ENCODE measurements around the gene TMEM14C. TPM values are rescaled to one million over a fixed set of nuclear protein-coding genes. Genes with fewer than 3 reads are reported as not detected.

TMEM14C gene
- total and polyA plus RNA-seq, 12 donors: 105 to 133 (median 115) TPM

GRCh38 chr6:10769419-10769818, 46.5 kb downstream of the TMEM14C start:
- DNase-seq (no peak), ATAC-seq (no peak)
- Histone ChIP-seq H3K27me3 (no peaks in the 10 kb centered on the region), H3K4me3 (no peak overlapping the region), H3K9me3 (no peaks in the 10 kb centered on the region), H3K27ac (no peak overlapping the region), H3K4me1 (no peaks in the 10 kb centered on the region), H3K36me3 (peaks cover 0 to 51% (median 9%) of the 10 kb centered on the region in 9 donors)
- intact Hi-C loops (cut with DNase I): no loop called here
- WGBS, 2 donors: 86 to 91% methylated on average over 3 of the region's 3 CpGs
- no peak for TF ChIP-seq CTCF (IDR thresholded peaks at IDR 0.05)

GRCh38 chr6:10771371-10771894, 48.6 kb downstream of the TMEM14C start:
- DNase-seq (no peak), ATAC-seq (no peak)
- no peak overlapping the region for H3K4me3 ChIP-seq
- intact Hi-C loops (cut with DNase I): no loop called here
- no peak overlapping the region for H3K27ac ChIP-seq
- TF ChIP-seq CTCF (IDR thresholded peaks at IDR 0.05): no peak
- H3K9me3 ChIP-seq: no peaks in the 10 kb centered on the region
- H3K4me1 ChIP-seq: no peaks in the 10 kb centered on the region
- WGBS, 2 donors: 56 to 59% methylated on average over 12 of the region's 12 CpGs
- peaks cover 0 to 71% (median 9%) of the 10 kb centered on the region in 9 donors for H3K36me3 ChIP-seq
- no peaks in the 10 kb centered on the region for H3K27me3 ChIP-seq

GRCh38 chr6:10778230-10778629, 55.4 kb downstream of the TMEM14C start:
- Histone ChIP-seq H3K36me3 (peaks cover 0 to 69% (median 6%) of the 10 kb centered on the region in 9 donors), H3K27ac (no peak overlapping the region), H3K27me3 (no peaks in the 10 kb centered on the region), H3K9me3 (no peaks in the 10 kb centered on the region), H3K4me1 (no peaks in the 10 kb centered on the region), H3K4me3 (no peak overlapping the region)
- ATAC-seq (no peak), DNase-seq (no peak)
- intact Hi-C loops (cut with DNase I): no loop called here
- WGBS, 2 donors: 93 to 97% methylated on average over 3 of the region's 3 CpGs
- TF ChIP-seq CTCF (IDR thresholded peaks at IDR 0.05): no peak

- TF ChIP-seq CTCF (IDR thresholded peaks at IDR 0.05): no peak
- no peak for ATAC-seq
- Histone ChIP-seq H3K4me1 (no peaks in the 10 kb centered on the region), H3K9me3 (no peaks in the 10 kb centered on the region), H3K4me3 (no peak overlapping the region), H3K27me3 (no peaks in the 10 kb centered on the region), H3K27ac (no peak overlapping the region), H3K36me3 (peaks cover 0 to 63% (median 6%) of the 10 kb centered on the region in 9 donors)
- no peak for DNase-seq
- WGBS, 2 donors: 91 to 94% methylated on average over 7 to 8 of the region's 8 CpGs
- intact Hi-C loops (cut with DNase I): no loop called here
Measured at GRCh38 chr6:10779076-10779475, 56.2 kb downstream of the TMEM14C start.

Other genes starting within 250 kb of the TMEM14C start
- 10 to 100 TPM; 22.2 to 67.9 (median 48.6) TPM for gene GCNT2, start 201.7 kb upstream of the TMEM14C start, total RNA-seq
- gene GCNT2, start 201.7 kb upstream of the TMEM14C start, polyA plus RNA-seq: 10 to 100 TPM in 1 of 2 donors, 1 to 10 TPM in 1; 5.1 to 13.5 TPM
- 1 to 10 TPM in 2 of 10 donors, under 1 TPM in 5, not detected in 3; 0.59 to 1.6 (median 0.86) TPM for gene C6orf52, start 28.5 kb upstream of the TMEM14C start, total RNA-seq
- gene C6orf52, start 28.5 kb upstream of the TMEM14C start, polyA plus RNA-seq: under 1 TPM; 0.80 to 0.88 TPM
- 10 to 100 TPM in 2 of 10 donors, 1 to 10 TPM in 8; 5.8 to 13.5 (median 8.4) TPM for gene PAK1IP1, start 28.1 kb upstream of the TMEM14C start, total RNA-seq
- gene PAK1IP1, start 28.1 kb upstream of the TMEM14C start, polyA plus RNA-seq: 10 to 100 TPM in 1 of 2 donors, 1 to 10 TPM in 1; 6.1 to 15.7 TPM
- gene TMEM14B, start 24.7 kb downstream of the TMEM14C start, total RNA-seq: 100 to 1,000 TPM in 9 of 10 donors, 10 to 100 TPM in 1; 93.5 to 116 (median 108) TPM
- 10 to 100 TPM; 64.5 to 71.2 TPM for gene TMEM14B, start 24.7 kb downstream of the TMEM14C start, polyA plus RNA-seq
- under 1 TPM in 7 of 10 donors, not detected in 3; 0.07 to 0.25 (median 0.13) TPM for gene MAK, start 115.5 kb downstream of the TMEM14C start, total RNA-seq
- gene MAK, start 115.5 kb downstream of the TMEM14C start, polyA plus RNA-seq: under 1 TPM in 1 of 2 donors, not detected in 1; 0.01 TPM
- gene GCM2, start 159.0 kb downstream of the TMEM14C start, total RNA-seq: not detected
- gene GCM2, start 159.0 kb downstream of the TMEM14C start, polyA plus RNA-seq: not detected
- gene SYCP2L, start 164.0 kb downstream of the TMEM14C start, total RNA-seq: 1 to 10 TPM in 1 of 10 donors, under 1 TPM in 9; 0.11 to 2.4 (median 0.37) TPM
- 1 to 10 TPM in 1 of 2 donors, under 1 TPM in 1; 0.13 to 1.9 TPM for gene SYCP2L, start 164.0 kb downstream of the TMEM14C start, polyA plus RNA-seq